ENCODE data around the gene NR2F1.
"Not testable (repeated sequence)": the region's sequence is repeated elsewhere in the genome, so short reads cannot be mapped to it uniquely, and the experiment has no call there.

NR2F1 gene

DNA sequence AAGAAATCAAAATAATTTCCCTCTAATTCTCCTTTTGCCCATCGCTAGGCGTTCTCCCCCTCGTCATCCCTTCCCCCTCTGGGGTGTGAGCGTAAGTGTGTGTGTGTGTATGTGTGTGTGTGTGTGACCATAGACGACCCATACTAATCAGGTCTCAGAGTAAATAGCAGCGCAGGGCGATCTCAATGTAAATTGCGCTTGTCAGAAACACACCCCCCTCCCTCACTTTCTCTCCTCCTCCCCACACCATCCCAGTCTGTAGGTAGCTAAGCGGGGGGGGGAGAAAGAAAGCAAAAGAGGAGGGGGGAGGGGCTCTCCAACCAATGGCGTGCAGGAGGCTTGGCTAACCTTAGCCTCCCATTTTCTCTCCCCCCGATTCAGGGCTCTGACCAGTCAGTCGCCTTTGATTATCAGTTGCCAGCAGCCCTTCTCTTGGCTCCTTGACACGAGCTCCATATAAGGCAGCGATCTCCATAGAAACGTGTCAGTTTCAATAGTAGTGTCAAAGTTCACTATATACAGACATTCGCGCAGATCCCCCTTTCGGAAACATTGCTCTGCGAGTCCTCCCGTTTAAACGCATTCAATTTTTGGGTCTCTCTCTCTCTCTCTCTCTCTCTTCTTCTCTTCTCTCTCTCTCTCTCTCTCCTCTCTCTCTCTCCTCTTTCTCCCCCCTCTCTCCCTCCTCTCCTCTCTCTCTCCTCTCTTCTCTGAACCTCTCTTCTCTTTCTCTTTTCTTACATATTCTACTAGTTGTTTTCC lies at the start of gene NR2F1:
TSS of gene NR2F1 (plus strand) at position 546 of the 762 bp plus-strand sequence. CDS start 1,802 bp downstream, outside the sequence.
- Histone ChIP-seq H3K36me3 (ENCODE audit: control insufficient read depth, insufficient read depth, low read length) (no peaks in the 10 kb centered on the region), H3K27ac (ENCODE audit: low read depth, low read length) (no peak within 1 kb of the TSS), H3K9ac (ENCODE audit: low read length) (no peak within 1 kb of the TSS), H3K4me3 (ENCODE audit: low read length) (peak within 1 kb of the TSS; percentile 61), H3K4me1 (ENCODE audit: control insufficient read depth, insufficient read depth, low read length) (peaks cover 5% of the 10 kb centered on the region), H3K27me3 (ENCODE audit: control insufficient read depth, insufficient read depth, low read length) (peaks cover 43% of the 10 kb centered on the region)

DNA sequence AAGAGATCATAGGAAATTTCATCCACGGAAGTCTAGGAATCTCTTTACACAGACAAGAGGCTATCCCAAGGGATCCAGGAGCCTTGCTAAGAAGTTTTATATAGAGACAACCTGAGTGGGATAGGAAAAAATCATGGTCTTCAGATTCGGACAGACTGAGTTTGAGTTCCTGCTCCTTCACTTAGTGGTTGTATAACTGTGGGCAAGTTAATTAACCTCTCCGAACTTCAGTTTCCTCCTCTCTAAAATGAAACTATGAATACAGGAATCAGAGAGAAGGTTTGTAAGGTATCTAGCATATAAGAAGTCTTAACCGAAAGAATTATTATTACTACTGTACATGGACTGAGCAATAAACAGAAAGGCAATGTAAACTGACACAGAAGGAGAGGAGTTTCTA lies 37.1 kb upstream of the NR2F1 start:
- Histone ChIP-seq H3K4me3 (ENCODE audit: low read length) (no peak overlapping the region), H3K27ac (ENCODE audit: low read depth, low read length) (no peak overlapping the region), H3K27me3 (ENCODE audit: control insufficient read depth, insufficient read depth, low read length) (no peaks in the 10 kb centered on the region), H3K4me1 (ENCODE audit: control insufficient read depth, insufficient read depth, low read length) (no peaks in the 10 kb centered on the region), H3K36me3 (ENCODE audit: control insufficient read depth, insufficient read depth, low read length) (no peaks in the 10 kb centered on the region), H3K9ac (ENCODE audit: low read length) (no peak overlapping the region)

- not testable (repeated sequence) for H3K36me3 ChIP-seq (ENCODE audit: control insufficient read depth, insufficient read depth, low read length); H3K9ac ChIP-seq (ENCODE audit: low read length)
Measured at GRCh38 chr5:93549594-93549993, 33.4 kb upstream of the NR2F1 start.

GRCh38 chr5:93557021-93557604 lies 25.9 kb upstream of the NR2F1 start:
- H3K27ac ChIP-seq (ENCODE audit: low read depth, low read length): no peak overlapping the region
- no peaks in the 10 kb centered on the region for H3K4me1 ChIP-seq (ENCODE audit: control insufficient read depth, insufficient read depth, low read length)
- no peak overlapping the region for H3K4me3 ChIP-seq (ENCODE audit: low read length)

More at GRCh38 chr5:93549594-93549993, 33.4 kb upstream of the NR2F1 start:
- not testable (repeated sequence) for H3K27me3 ChIP-seq (ENCODE audit: control insufficient read depth, insufficient read depth, low read length); H3K27ac ChIP-seq (ENCODE audit: low read depth, low read length); H3K4me1 ChIP-seq (ENCODE audit: control insufficient read depth, insufficient read depth, low read length); H3K4me3 ChIP-seq (ENCODE audit: low read length)

DNA sequence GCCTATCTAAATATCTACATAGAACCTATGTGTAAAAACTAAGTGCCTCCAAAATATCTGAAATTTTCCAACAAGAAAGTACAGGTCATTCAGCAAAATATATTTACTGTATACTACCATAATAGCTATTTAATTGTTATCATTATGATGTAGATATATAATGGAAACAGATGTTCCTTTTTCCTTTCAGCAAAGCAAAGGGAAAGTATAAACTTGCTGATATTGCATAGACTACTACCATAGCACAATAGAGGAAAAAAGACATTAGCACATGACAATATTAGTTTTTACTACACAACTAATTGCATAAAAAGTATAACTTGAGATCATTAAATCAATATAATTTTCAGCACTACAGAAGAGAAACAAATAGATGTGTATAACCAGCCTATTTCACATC lies 16.9 kb upstream of the NR2F1 start:
- Histone ChIP-seq H3K27ac (ENCODE audit: low read depth, low read length) (no peak overlapping the region), H3K36me3 (ENCODE audit: control insufficient read depth, insufficient read depth, low read length) (no peaks in the 10 kb centered on the region), H3K4me3 (ENCODE audit: low read length) (no peak overlapping the region), H3K9ac (ENCODE audit: low read length) (no peak overlapping the region), H3K27me3 (ENCODE audit: control insufficient read depth, insufficient read depth, low read length) (no peaks in the 10 kb centered on the region), H3K4me1 (ENCODE audit: control insufficient read depth, insufficient read depth, low read length) (no peaks in the 10 kb centered on the region)

More at GRCh38 chr5:93557021-93557604, 25.9 kb upstream of the NR2F1 start:
- no peaks in the 10 kb centered on the region for H3K36me3 ChIP-seq (ENCODE audit: control insufficient read depth, insufficient read depth, low read length)
- no peaks in the 10 kb centered on the region for H3K27me3 ChIP-seq (ENCODE audit: control insufficient read depth, insufficient read depth, low read length)
- no peak overlapping the region for H3K9ac ChIP-seq (ENCODE audit: low read length)

DNA sequence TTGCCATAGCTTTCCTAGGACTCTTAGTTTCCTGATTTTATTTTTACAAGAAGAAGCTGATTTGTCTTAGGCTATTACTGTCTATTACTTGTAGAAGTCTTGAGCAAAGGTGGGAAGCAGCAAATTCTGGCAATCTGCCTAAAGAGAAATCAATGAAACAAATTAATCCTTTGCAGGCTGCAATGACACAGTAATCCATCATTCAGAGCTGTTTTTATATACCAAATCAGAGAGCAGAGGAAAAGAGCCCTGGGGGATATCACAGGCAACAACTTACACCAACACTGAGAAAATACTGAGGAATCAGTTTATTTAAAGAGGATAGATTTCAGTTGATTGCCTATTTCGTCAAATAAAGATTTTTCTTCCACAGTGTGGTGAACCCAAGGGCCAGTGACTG lies 15.6 kb upstream of the NR2F1 start:
- Histone ChIP-seq H3K9ac (ENCODE audit: low read length) (no peak overlapping the region), H3K36me3 (ENCODE audit: control insufficient read depth, insufficient read depth, low read length) (no peaks in the 10 kb centered on the region), H3K4me3 (ENCODE audit: low read length) (no peak overlapping the region), H3K4me1 (ENCODE audit: control insufficient read depth, insufficient read depth, low read length) (no peaks in the 10 kb centered on the region), H3K27ac (ENCODE audit: low read depth, low read length) (no peak overlapping the region), H3K27me3 (ENCODE audit: control insufficient read depth, insufficient read depth, low read length) (peaks cover 2% of the 10 kb centered on the region)

DNA sequence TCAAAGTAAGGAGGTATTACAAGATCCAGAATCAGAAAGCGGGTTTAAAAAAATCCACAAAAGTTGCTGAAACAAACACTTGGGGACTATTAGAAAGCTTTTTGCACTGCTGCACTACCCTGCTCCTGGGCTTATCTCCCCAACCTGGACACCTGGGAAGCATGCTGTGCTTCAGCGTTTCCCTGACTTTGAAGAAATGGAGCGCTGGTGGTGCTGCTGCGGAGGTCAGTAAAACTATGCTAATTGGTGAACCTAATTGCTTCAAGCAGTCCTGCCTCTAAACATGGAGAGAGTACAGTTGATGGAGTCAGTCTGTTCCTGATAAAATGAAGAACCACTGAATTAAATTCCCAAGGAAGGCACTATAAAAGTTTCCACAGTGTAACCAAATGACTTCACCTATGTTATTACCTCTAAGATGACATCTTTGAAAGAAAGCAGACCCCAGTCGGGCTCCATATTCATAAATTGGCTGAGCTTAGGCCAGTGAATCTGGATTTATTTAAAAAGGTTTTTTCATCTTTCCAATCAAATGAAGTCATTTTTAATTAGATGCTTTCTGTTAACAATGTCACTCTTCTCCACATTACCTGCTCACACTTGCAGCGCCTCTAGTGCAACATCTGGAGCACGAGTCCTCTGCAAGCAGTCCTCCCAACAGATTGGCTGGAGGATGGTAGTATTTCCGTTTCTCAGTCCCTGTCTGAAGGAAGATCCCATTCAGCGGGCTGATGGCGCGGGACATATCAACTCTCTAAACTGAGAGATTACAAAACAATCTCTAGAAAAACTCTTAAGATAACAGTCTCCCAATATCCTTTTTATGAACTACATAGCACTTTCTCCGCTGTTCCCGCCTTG lies 13.5 kb upstream of the NR2F1 start:
- peaks cover 9% of the 10 kb centered on the region for H3K27me3 ChIP-seq (ENCODE audit: control insufficient read depth, insufficient read depth, low read length)
- no peak overlapping the region for H3K9ac ChIP-seq (ENCODE audit: low read length)
- no peaks in the 10 kb centered on the region for H3K36me3 ChIP-seq (ENCODE audit: control insufficient read depth, insufficient read depth, low read length)
- H3K4me1 ChIP-seq (ENCODE audit: control insufficient read depth, insufficient read depth, low read length): no peaks in the 10 kb centered on the region
- H3K27ac ChIP-seq (ENCODE audit: low read depth, low read length): no peak overlapping the region
- no peak overlapping the region for H3K4me3 ChIP-seq (ENCODE audit: low read length)

DNA sequence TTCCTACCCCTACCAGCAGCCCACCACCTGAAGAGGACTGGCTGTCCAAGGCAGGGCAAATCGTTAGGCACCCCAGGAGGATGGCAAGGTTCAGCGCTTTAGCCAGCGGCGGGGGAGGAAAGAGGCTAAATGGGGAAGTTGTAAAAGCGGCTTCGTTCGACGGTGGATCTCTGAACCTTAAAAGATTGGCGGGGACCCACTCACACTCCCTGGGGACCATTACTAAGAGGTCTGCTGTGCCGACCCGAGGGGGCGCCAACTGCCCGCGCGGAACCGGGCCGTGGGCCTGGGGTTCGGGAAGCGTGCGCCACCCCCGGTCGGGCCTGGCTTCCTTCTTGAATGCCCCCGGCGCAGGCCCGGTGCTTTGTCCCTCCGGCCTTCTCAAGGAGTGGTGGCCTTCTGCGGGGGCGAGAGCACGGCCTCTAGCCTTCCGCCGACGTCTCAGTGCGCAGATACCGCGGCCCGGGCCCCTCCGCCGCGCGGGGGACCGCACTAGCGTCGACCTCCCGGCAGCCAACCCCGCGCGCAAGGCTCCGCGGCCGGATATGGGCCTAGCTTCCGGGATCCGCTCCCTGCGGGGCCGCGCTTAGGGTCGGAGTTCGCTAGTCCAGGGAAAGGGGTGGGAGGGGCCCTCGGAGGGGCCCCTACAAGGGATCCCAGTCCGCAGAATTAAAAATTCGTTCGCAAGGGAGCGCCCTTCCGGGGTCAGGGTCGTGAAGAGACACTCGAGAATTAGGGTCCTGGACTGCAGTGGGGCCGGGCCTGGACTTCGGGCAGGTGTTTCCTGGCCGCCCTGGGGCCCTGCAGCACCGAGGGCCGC lies 12.5 kb upstream of the NR2F1 start:
- Histone ChIP-seq H3K4me1 (ENCODE audit: control insufficient read depth, insufficient read depth, low read length) (no peaks in the 10 kb centered on the region), H3K27ac (ENCODE audit: low read depth, low read length) (no peak overlapping the region), H3K27me3 (ENCODE audit: control insufficient read depth, insufficient read depth, low read length) (peaks cover 14% of the 10 kb centered on the region)

DNA sequence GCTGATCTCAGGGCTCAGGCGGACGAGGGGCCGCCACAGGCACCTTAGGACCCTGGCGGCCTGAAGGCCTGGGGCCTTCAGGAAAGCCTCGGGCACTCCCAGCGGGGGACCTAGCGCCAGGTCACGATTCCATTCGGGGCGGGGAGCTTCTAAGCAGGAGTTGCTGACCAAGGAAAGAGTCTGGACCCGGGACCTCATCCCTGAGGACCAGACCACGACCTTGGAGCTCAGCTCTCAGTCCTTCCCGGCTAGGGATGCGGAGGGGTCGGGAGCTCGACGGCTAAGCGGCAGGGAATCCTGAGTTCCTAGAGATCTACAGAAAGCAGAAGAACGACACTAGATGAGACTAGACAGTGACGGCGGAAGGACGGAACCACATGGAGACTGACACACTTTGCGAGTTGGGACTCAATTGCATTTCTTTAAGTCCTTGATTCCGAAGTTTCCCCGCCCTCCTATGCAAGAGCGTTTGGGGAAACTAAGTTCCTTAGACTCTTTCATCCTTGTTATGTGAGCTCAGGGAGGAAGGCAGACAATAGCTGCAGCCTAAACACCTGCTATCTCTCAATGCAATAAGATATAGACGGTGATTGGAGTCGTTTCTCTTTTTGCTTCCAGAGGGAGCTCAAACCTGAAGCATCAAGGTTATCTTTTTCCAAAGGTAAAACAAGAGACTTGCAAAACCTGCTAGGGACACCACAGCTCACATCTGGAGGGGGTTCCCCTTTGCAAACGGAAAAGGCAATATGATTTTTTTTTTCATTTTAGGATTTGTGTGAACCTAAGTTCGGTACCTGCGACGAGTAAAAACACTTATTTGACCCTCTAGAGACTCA lies 11.7 kb upstream of the NR2F1 start:
- Histone ChIP-seq H3K27ac (ENCODE audit: low read depth, low read length) (no peak overlapping the region), H3K4me3 (ENCODE audit: low read length) (no peak overlapping the region), H3K4me1 (ENCODE audit: control insufficient read depth, insufficient read depth, low read length) (no peaks in the 10 kb centered on the region), H3K36me3 (ENCODE audit: control insufficient read depth, insufficient read depth, low read length) (no peaks in the 10 kb centered on the region), H3K27me3 (ENCODE audit: control insufficient read depth, insufficient read depth, low read length) (peaks cover 14% of the 10 kb centered on the region), H3K9ac (ENCODE audit: low read length) (no peak overlapping the region)

More for the DNA sequence above, 12.5 kb upstream of the NR2F1 start:
- no peaks in the 10 kb centered on the region for H3K36me3 ChIP-seq (ENCODE audit: control insufficient read depth, insufficient read depth, low read length)
- H3K9ac ChIP-seq (ENCODE audit: low read length): no peak overlapping the region
- H3K4me3 ChIP-seq (ENCODE audit: low read length): no peak overlapping the region

DNA sequence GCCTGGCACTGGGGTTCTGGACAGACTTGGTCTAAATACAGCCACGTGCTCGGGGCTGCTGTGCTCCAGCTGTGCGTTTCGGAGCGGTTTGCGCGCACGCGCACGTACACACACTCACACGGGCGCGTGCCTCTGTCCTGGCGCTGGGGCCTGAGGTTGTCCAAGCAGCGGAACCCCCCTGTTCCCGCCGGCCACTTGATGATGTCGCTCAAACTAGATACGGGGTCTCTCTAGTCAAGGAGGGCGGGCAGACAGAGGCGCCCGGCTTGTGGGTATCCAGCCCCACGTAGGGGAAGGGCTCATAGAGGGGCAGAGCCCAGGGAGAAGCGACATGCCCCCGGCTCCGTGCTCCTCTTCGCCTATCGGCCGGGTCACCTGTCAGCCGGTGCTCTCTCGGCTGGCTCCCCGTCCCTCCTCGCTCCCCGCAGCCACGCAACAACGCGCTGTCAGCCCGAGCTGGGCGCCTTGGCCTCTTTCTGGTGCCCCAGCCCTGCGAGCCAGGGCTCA lies 10.9 kb upstream of the NR2F1 start:
- Histone ChIP-seq H3K9ac (ENCODE audit: low read length) (no peak overlapping the region), H3K4me1 (ENCODE audit: control insufficient read depth, insufficient read depth, low read length) (no peaks in the 10 kb centered on the region), H3K27me3 (ENCODE audit: control insufficient read depth, insufficient read depth, low read length) (peaks cover 16% of the 10 kb centered on the region), H3K4me3 (ENCODE audit: low read length) (no peak overlapping the region), H3K36me3 (ENCODE audit: control insufficient read depth, insufficient read depth, low read length) (no peaks in the 10 kb centered on the region), H3K27ac (ENCODE audit: low read depth, low read length) (no peak overlapping the region)

- no peaks in the 10 kb centered on the region for H3K4me1 ChIP-seq (ENCODE audit: control insufficient read depth, insufficient read depth, low read length)
- H3K27ac ChIP-seq (ENCODE audit: low read depth, low read length): no peak overlapping the region
- H3K27me3 ChIP-seq (ENCODE audit: control insufficient read depth, insufficient read depth, low read length): peaks cover 16% of the 10 kb centered on the region
- no peaks in the 10 kb centered on the region for H3K36me3 ChIP-seq (ENCODE audit: control insufficient read depth, insufficient read depth, low read length)
- H3K4me3 ChIP-seq (ENCODE audit: low read length): no peak overlapping the region
- H3K9ac ChIP-seq (ENCODE audit: low read length): no peak overlapping the region
Measured at GRCh38 chr5:93572608-93573353, 10.2 kb upstream of the NR2F1 start.
